Measurements from ENCODE around the gene FYB2.

Gene FYB2

DNA sequence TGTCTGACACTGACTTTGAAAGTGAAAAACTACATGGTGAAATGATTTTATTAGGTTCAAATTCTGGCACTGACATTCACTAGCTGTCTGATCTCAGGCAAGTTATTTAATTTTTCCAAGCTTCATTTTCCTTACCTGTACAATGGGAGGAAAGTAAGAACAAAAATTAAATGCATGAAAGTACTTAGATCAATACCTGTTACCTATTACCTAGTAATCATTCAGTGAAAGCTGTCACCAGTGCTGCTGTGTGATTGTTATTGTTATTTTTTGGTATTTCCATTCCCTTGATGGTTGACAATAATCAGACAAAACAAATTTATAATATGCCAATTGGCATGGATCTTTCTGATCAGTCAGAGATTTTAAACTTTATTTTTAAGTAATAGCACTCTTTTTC is 37.0 kb upstream of the FYB2 start:
- TF ChIP-seq, protein P1, sequence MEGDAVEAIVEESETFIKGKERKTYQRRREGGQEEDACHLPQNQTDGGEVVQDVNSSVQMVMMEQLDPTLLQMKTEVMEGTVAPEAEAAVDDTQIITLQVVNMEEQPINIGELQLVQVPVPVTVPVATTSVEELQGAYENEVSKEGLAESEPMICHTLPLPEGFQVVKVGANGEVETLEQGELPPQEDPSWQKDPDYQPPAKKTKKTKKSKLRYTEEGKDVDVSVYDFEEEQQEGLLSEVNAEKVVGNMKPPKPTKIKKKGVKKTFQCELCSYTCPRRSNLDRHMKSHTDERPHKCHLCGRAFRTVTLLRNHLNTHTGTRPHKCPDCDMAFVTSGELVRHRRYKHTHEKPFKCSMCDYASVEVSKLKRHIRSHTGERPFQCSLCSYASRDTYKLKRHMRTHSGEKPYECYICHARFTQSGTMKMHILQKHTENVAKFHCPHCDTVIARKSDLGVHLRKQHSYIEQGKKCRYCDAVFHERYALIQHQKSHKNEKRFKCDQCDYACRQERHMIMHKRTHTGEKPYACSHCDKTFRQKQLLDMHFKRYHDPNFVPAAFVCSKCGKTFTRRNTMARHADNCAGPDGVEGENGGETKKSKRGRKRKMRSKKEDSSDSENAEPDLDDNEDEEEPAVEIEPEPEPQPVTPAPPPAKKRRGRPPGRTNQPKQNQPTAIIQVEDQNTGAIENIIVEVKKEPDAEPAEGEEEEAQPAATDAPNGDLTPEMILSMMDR (conservative IDR thresholded peaks at IDR 0.05; ENCODE audit: low read depth, low read length) = no peak
- no peak overlapping the region for H3K4me3 ChIP-seq (ENCODE audit: low read depth, low read length)
- no peak for DNase-seq (ENCODE audit: low read depth)

- no peak overlapping the region for H3K4me3 ChIP-seq (ENCODE audit: low read depth, low read length)
Observed at GRCh38 chr1:56855190-56855589, 36.0 kb upstream of the FYB2 start.

GRCh38 chr1:56854521-56855099 is 35.4 kb upstream of the FYB2 start, which contains the start of gene C8A:
C8A (plus strand) TSS chr1:56854797; CDS start chr1:56854902, 105 bp downstream.
- no peak within 1 kb of the TSS for H3K4me3 ChIP-seq (ENCODE audit: low read depth, low read length)
- TF ChIP-seq, protein P1 (conservative IDR thresholded peaks at IDR 0.05; ENCODE audit: low read depth, low read length) = no peak
- DNase-seq (ENCODE audit: low read depth) = no peak

More at GRCh38 chr1:56855190-56855589, 36.0 kb upstream of the FYB2 start:
- DNase-seq (ENCODE audit: low read depth) = no peak
- TF ChIP-seq, protein P1 (conservative IDR thresholded peaks at IDR 0.05; ENCODE audit: low read depth, low read length) = no peak

DNA sequence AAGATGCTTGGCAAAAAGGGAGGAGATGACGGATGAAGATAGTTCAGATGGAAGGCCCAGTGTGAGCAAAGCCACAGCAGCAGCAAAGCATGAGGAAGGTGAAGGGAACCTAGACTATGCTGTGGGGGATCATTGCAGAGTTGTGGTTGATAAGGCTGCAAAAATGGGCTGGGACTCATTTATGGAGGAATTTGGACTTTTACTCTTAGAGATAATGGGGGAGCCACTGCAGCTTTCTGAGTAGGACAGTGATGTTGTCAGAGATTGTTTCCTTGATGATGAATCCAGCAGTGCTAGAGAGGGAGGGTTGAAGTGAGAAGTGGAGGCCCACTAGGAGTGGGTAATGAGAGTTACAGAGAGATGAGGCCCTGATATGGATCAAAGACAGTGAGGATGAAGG is 33.3 kb upstream of the FYB2 start:
- H3K4me3 ChIP-seq (ENCODE audit: low read depth, low read length) = no peak overlapping the region
- no peak for DNase-seq (ENCODE audit: low read depth)
- TF ChIP-seq, protein P1 (conservative IDR thresholded peaks at IDR 0.05; ENCODE audit: low read depth, low read length) = no peak

DNA sequence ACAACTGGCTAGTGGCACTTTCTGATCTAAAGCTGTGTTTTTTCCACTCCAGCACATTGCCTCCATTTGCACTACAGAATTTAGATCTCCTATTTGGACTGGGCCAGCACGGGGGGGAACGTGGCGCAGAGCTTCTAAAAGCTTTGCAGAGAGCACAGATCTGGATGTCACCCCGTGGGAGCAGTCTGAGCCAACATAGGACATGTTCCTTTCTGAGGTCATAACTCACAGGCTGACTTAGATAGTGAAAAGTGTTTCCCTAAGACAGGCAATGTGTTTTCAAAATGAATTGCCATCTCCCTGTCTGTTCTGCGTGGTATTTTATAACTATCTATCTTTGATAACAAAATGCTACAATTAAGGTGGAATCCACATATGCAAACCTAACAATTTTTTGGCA is 31.7 kb upstream of the FYB2 start:
- no peak overlapping the region for H3K4me3 ChIP-seq (ENCODE audit: low read depth, low read length)
- TF ChIP-seq, protein P1 (conservative IDR thresholded peaks at IDR 0.05; ENCODE audit: low read depth, low read length) = no peak
- no peak for DNase-seq (ENCODE audit: low read depth)

- H3K4me3 ChIP-seq (ENCODE audit: low read depth, low read length) = no peak overlapping the region
- TF ChIP-seq, protein P1 (conservative IDR thresholded peaks at IDR 0.05; ENCODE audit: low read depth, low read length) = no peak
- no peak for DNase-seq (ENCODE audit: low read depth)
Observed at GRCh38 chr1:56850411-56850810, 31.2 kb upstream of the FYB2 start.

DNA sequence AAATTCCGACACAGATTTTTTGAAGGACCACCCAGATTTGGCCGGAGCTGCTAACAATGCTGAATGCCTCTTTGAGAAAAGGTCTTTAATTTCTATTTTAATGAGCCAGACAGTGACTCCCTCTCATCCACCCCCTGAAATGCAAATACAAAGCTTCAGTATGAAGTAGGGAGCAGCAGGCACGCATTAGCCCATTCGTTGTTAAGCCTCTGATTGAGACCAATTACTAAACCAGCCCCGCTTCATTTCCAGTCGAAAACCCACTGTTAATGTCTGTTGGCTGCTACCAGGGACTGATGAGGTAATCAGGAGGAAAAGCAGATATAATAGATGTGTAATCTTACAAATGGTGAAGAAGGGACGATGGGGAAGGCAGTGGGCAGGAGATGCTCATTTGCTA is 30.5 kb upstream of the FYB2 start:
- H3K4me3 ChIP-seq (ENCODE audit: low read depth, low read length) = no peak overlapping the region
- TF ChIP-seq, protein P1 (conservative IDR thresholded peaks at IDR 0.05; ENCODE audit: low read depth, low read length) = no peak
- no peak for DNase-seq (ENCODE audit: low read depth)
